ENCODE results near the gene PDE4D.

DNA sequence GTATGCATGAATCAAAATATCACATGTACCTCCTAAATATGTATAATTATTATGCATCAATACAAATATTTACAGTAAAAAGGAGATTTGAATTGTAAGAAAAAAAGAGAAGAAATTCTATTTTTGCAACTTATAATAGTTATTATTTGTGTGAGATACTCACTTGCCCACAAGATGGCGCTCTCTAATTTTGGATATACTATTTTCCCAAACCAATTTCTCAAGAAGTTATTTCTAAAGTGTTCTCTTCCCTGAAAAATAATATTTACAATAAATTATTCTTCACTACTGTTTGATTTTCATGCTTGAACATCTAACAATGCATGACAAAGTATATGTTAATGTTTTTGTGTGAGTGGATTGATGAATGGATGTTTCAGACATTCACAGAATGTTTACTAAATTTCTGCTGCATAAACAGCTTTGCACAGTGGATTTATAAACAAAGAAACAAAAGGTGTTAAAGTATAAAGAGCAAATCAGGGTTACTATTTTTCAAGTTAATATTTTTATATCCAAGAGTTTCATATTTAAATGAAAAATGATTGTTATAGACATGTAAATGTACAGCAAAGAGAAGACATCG, 503.4 kb downstream of the PDE4D start:
- TF ChIP-seq, protein P1, sequence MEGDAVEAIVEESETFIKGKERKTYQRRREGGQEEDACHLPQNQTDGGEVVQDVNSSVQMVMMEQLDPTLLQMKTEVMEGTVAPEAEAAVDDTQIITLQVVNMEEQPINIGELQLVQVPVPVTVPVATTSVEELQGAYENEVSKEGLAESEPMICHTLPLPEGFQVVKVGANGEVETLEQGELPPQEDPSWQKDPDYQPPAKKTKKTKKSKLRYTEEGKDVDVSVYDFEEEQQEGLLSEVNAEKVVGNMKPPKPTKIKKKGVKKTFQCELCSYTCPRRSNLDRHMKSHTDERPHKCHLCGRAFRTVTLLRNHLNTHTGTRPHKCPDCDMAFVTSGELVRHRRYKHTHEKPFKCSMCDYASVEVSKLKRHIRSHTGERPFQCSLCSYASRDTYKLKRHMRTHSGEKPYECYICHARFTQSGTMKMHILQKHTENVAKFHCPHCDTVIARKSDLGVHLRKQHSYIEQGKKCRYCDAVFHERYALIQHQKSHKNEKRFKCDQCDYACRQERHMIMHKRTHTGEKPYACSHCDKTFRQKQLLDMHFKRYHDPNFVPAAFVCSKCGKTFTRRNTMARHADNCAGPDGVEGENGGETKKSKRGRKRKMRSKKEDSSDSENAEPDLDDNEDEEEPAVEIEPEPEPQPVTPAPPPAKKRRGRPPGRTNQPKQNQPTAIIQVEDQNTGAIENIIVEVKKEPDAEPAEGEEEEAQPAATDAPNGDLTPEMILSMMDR (conservative IDR thresholded peaks at IDR 0.05 in 1 of 2, IDR thresholded peaks at IDR 0.05 in 1 of 2; ENCODE audit: extremely low read depth in 1 of 2, insufficient read depth in 1 of 2, low read depth in 1 of 2, low read length in 2 of 2): peak; percentile 53 to 68
- no peak for TF ChIP-seq EZH2 (IDR thresholded peaks at IDR 0.05; ENCODE audit: borderline replicate concordance, low read length)
